OCI-LY3 (cell line): ENCODE measurements around the gene RUFY3.

Experiments
- CTCF ChIP-seq: fragments of 200-600, 300-600 bp; sonication (generic); IDR thresholded peaks from 2 replicates; pipeline ENCODE4 v1.5.1; 2014; ENCODE audit warnings: antibody characterized with exemption, low read length, low read depth
- EZH2phosphoT487 ChIP-seq: fragments of 200-600 bp; shearing (Covaris generic); IDR thresholded peaks from 2 replicates; pipeline ENCODE4 v1.6.1; 2018; ENCODE audit warnings: antibody characterized with exemption, mixed run types, low read depth

GRCh38 chr4:70836081-70836480 lies 114.3 kb downstream of the RUFY3 start:
- no peak for TF ChIP-seq EZH2phosphoT487
- TF ChIP-seq CTCF = no peak
